Sigmoid colon (tissue), 7 donors: Measurements from ENCODE around the gene ENG. TPM values are rescaled to one million over a fixed set of nuclear protein-coding genes. Genes with fewer than 3 reads are reported as not detected.
A peak's percentile ranks its signal among the peaks of the same experiment; 100 is the strongest.

Experiments
- DNase-seq: peaks from one replicate; pipeline ENCODE4 v3.0.0-alpha.2; 2019
- H3K27ac ChIP-seq, 4 donors: fragments of 200-600 bp; sonication (generic); one replicate each; pipeline ENCODE4 v1.5.1; 2016 to 2019; ENCODE audit warnings: mild to moderate bottlenecking in 1 of 4
- H3K27me3 ChIP-seq, 3 donors: fragments of 200-600 bp; sonication (generic); one replicate each; pipeline ENCODE4 v1.5.1; 2019; ENCODE audit warnings: mild to moderate bottlenecking in 1 of 3
- H3K36me3 ChIP-seq, 4 donors: fragments of 200-600 bp; sonication (generic); one replicate each; pipeline ENCODE4 v1.5.1; 2016 to 2019
- H3K4me1 ChIP-seq, 4 donors: fragments of 200-600 bp; sonication (generic); one replicate each; pipeline ENCODE4 v1.5.1; 2017 to 2019
- H3K4me3 ChIP-seq, 4 donors: fragments of 200-600 bp; sonication (generic); one replicate each; pipeline ENCODE4 v1.5.1; 2017 to 2019; ENCODE audit warnings: mild to moderate bottlenecking in 2 of 4, moderate library complexity in 1 of 4
- H3K9me3 ChIP-seq, 4 donors: fragments of 200-600 bp in 3 of 4; sonication (generic) in 3 of 4; one replicate each; pipeline versions ENCODE4 v1.5.1 to v1.6.1; 2013 to 2019
- EP300 ChIP-seq, 4 donors: sonication (generic); formaldehyde crosslinking; IDR thresholded peaks; one replicate each; pipeline ENCODE4 v1.6.1; 2017; ENCODE audit warnings: antibody characterized with exemption in 4 of 4
- POLR2A ChIP-seq, 2 donors: fragments of 450-650 bp; IDR thresholded peaks; one replicate each; pipeline ENCODE4 v1.6.1; 2016; ENCODE audit warnings: antibody characterized with exemption in 2 of 2, mild to moderate bottlenecking in 2 of 2, moderate library complexity in 2 of 2
- POLR2AphosphoS5 ChIP-seq, 4 donors: sonication (generic); formaldehyde crosslinking; IDR thresholded peaks; one replicate each; pipeline ENCODE4 v1.6.1; 2017; ENCODE audit warnings: antibody characterized with exemption in 4 of 4
- WGBS, 2 donors: extraction: QIAGEN DNeasy Blood & Tissue Kit; methylation state at CpG; one replicate each; pipeline ENCODE4 v1.1.7; 2013; 5-methylcytosine and 5-hydroxymethylcytosine counted together
- intact Hi-C: fragments of 100-400 bp; cut with DNase I; formaldehyde crosslinking; loops from one replicate; pipeline ENCODE4 v1.15.1; 2023
- polyA plus RNA-seq, 3 donors: library from polyadenylated mRNA; stranded (reverse); fragments of 200-250 nt; gene quantifications; one replicate each; pipeline ENCODE4 v1.2.3, GENCODE V29; 2013
- total RNA-seq, 4 donors: library from RNA; depleted of rRNA; stranded (reverse); fragments of >200 nt; gene quantifications; one replicate each; pipeline ENCODE4 v1.1.0, GENCODE V29; 2016
- TF ChIP-seq, protein P1 (sequence below), 4 experiments: fragments of 450-650 bp in 3 of 4; fragments of 200-600 bp in 1 of 4; IDR thresholded peaks; one replicate each; pipeline ENCODE4 v1.5.1; 2016 to 2019; ENCODE audit warnings: antibody characterized with exemption in 4 of 4, mild to moderate bottlenecking in 3 of 4, moderate library complexity in 2 of 4
- donor health status: healthy with polysubstance abuse.
- donor health status: Bipolar disorder and iron deficiency.
- donor health status: healthy.

ENG gene
- total and polyA plus RNA-seq, 7 donors = 5.4 to 50.4 (median 22.7) TPM

DNA sequence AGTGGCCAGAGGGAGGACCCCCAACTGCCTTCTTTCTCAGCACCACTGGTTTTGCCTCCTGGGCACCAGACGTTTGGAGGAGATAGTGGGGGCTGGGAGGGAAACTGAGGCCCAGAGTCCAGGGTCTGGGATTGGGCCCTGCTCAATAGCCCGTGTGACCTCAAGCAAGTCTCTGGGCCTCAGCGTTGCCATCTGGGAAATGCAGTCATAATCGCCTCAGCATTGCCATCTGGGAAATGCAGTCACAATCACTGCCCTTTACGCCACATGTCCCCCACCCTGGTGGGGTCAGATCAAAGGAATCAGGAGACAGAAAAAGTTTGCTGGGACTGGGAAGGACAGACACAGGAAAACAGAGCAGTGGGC, 77.6 kb downstream of the ENG start:
- no peak for TF ChIP-seq POLR2AphosphoS5 (IDR thresholded peaks at IDR 0.05)
- Histone ChIP-seq H3K4me3 (peak overlapping the region in 1 of 4 donors; percentile 16), H3K4me1 (peaks cover 0 to under 1% (median 0%) of the 10 kb centered on the region in 4 donors), H3K27ac (peak overlapping the region in 1 of 4 donors; percentile 32), H3K36me3 (no peaks in the 10 kb centered on the region), H3K27me3 (no peaks in the 10 kb centered on the region), H3K9me3 (no peaks in the 10 kb centered on the region)
- no peak for DNase-seq
- intact Hi-C loops = no loop called here
- WGBS, 2 donors = 44 to 66% methylated on average over 5 of the region's 5 CpGs

DNA sequence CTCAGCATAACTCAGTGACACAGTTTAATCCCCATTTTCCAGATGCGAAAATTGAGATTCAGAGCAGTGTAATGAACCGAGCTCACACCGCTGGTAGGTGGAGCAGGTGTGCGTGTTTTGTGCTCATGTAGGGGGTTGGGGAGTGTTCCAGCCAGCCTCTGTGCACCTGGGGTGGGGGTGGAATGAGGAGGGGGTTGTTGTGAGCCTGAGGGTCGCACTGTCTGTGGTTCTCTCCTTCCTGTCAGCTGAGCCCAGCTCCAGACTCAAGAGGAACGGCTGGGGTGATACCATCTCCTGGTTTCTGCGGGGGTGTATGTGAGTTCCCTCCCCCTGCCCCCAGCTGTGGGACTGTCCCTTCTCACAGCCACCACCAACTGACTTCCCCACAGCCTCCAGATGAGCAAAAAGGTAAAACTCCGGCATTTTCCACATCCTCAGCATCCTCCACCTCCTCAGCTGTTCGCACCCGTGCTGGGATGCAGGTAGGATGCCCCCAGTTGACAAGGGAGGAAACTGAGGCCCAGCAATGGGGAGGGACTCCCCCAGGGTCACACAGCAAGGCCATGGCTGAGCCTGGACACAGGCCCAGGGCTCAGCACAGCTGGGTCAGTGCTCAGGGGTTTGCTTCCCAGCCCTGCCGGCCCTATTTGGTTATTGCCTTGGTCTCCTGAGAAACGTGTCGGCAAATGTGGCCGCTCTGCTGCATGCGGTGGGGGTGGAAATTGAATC, 78.1 kb downstream of the ENG start:
- no peak for DNase-seq
- H3K4me3 ChIP-seq = peak overlapping the region in 1 of 4 donors; percentile 16
- WGBS, 2 donors = 33 to 57% methylated on average over 15 of the region's 15 CpGs
- peaks cover 0 to 5% (median 0%) of the 10 kb centered on the region in 4 donors for H3K4me1 ChIP-seq
- no peaks in the 10 kb centered on the region for H3K27me3 ChIP-seq
- H3K9me3 ChIP-seq = no peaks in the 10 kb centered on the region
- no peak for TF ChIP-seq POLR2AphosphoS5 (IDR thresholded peaks at IDR 0.05)
- TF ChIP-seq, protein P1, sequence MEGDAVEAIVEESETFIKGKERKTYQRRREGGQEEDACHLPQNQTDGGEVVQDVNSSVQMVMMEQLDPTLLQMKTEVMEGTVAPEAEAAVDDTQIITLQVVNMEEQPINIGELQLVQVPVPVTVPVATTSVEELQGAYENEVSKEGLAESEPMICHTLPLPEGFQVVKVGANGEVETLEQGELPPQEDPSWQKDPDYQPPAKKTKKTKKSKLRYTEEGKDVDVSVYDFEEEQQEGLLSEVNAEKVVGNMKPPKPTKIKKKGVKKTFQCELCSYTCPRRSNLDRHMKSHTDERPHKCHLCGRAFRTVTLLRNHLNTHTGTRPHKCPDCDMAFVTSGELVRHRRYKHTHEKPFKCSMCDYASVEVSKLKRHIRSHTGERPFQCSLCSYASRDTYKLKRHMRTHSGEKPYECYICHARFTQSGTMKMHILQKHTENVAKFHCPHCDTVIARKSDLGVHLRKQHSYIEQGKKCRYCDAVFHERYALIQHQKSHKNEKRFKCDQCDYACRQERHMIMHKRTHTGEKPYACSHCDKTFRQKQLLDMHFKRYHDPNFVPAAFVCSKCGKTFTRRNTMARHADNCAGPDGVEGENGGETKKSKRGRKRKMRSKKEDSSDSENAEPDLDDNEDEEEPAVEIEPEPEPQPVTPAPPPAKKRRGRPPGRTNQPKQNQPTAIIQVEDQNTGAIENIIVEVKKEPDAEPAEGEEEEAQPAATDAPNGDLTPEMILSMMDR (IDR thresholded peaks at IDR 0.05) = no peak
- no peak for TF ChIP-seq EP300 (IDR thresholded peaks at IDR 0.05)
- no peak for TF ChIP-seq POLR2A (IDR thresholded peaks at IDR 0.05)
- H3K36me3 ChIP-seq = no peaks in the 10 kb centered on the region
- peak overlapping the region in 1 of 4 donors; percentile 32 for H3K27ac ChIP-seq
- intact Hi-C loops = no loop called here

DNA sequence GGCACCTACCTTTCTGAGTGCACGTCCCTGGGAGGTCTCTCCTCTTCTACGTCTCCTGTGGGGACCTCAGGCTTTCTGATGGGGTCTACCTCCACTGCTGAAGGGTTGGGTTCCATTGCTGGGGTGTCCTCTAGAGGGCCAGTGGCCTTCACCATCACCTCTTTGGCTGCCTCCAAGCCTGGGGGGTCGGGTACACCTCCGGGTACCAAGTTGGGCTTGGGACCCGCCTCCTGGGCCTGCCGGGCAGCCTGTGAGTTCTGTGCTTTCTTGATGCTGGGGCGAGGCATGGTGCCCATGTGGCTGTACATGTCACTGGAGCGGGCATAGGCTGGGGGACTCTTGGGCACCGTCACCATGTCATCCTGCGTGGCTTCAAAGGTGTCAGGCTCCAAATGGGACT, 80.5 kb downstream of the ENG start:
- no peaks in the 10 kb centered on the region for H3K27me3 ChIP-seq
- H3K4me3 ChIP-seq = no peak overlapping the region
- H3K27ac ChIP-seq = no peak overlapping the region
- no peak for TF ChIP-seq POLR2AphosphoS5 (IDR thresholded peaks at IDR 0.05)
- TF ChIP-seq POLR2A (IDR thresholded peaks at IDR 0.05) = no peak
- TF ChIP-seq, protein P1 (IDR thresholded peaks at IDR 0.05) = no peak
- TF ChIP-seq EP300 (IDR thresholded peaks at IDR 0.05) = no peak
- intact Hi-C loops = no loop called here
- H3K9me3 ChIP-seq = no peaks in the 10 kb centered on the region
- no peaks in the 10 kb centered on the region for H3K36me3 ChIP-seq
- H3K4me1 ChIP-seq = peaks cover 0 to 12% (median 9%) of the 10 kb centered on the region in 4 donors
- WGBS, 2 donors = 84 to 91% methylated on average over 10 of the region's 10 CpGs
- DNase-seq = no peak

DNA sequence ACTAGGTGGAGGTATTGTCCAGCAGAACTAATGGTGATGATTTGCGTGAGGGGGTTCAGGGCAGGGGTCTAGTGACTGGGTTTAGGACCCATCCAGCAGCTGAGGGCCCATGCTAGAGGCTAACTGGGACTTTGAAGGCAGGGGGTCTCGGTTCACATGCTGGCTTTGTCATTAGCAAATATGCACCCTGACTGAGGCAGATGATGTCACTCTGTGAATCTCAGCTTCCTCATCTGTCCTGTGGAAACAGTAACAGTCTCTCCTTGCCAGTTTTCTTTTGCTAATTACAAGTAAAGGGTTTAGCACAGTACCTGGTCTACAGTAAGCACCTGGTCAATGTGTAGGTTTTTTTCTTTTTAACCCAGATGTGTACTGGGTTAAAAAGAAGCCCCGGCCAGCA, 81.2 kb downstream of the ENG start:
- H3K4me3 ChIP-seq = no peak overlapping the region
- intact Hi-C loops = no loop called here
- 83 to 91% methylated on average over 3 of the region's 3 CpGs for WGBS, 2 donors
- no peaks in the 10 kb centered on the region for H3K36me3 ChIP-seq
- no peaks in the 10 kb centered on the region for H3K9me3 ChIP-seq
- no peak overlapping the region for H3K27ac ChIP-seq
- H3K4me1 ChIP-seq = peaks cover 0 to 12% (median 9%) of the 10 kb centered on the region in 4 donors
- no peaks in the 10 kb centered on the region for H3K27me3 ChIP-seq
- DNase-seq = no peak
- TF ChIP-seq, protein P1 (IDR thresholded peaks at IDR 0.05) = no peak
- TF ChIP-seq EP300 (IDR thresholded peaks at IDR 0.05) = no peak
- no peak for TF ChIP-seq POLR2A (IDR thresholded peaks at IDR 0.05)
- no peak for TF ChIP-seq POLR2AphosphoS5 (IDR thresholded peaks at IDR 0.05)

DNA sequence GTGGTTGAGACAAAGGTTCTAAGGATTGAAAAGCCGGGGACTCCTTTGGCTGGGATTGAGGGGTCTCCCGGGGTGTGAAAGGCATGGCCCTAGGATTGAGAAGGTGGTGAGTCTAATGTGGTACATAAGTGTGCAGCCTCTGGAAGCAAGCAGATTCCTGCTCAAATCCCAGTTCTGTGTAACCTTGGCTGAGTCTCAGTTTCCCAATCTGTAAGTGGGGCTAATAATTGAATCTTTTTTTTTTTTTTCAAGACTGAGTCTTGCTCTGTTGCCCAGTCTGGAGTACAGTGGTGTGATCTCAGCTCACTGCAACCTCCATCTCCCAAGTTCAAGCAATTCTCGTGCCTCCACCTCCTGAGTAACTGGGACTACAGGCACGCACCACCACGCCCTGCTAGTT, 81.9 kb downstream of the ENG start:
- intact Hi-C loops = no loop called here
- Histone ChIP-seq H3K27me3 (no peaks in the 10 kb centered on the region), H3K9me3 (no peaks in the 10 kb centered on the region), H3K27ac (no peak overlapping the region), H3K36me3 (no peaks in the 10 kb centered on the region), H3K4me1 (peaks cover 0 to 12% (median 9%) of the 10 kb centered on the region in 4 donors), H3K4me3 (no peak overlapping the region)
- DNase-seq = no peak
- WGBS, 2 donors = 79 to 93% methylated on average over 5 of the region's 5 CpGs
- TF ChIP-seq, protein P1 (IDR thresholded peaks at IDR 0.05) = no peak
- no peak for TF ChIP-seq POLR2AphosphoS5 (IDR thresholded peaks at IDR 0.05)
- TF ChIP-seq EP300 (IDR thresholded peaks at IDR 0.05) = no peak
- TF ChIP-seq POLR2A (IDR thresholded peaks at IDR 0.05) = no peak
